Stimulated activated CD8-positive, alpha-beta memory T cell treated with anti-CD3 and anti-CD28 coated beads, Interleukin-4, amount 100 ng/mL, for 24 hours (primary cell): ENCODE data around the gene ZNF750.

ENCODE experiments used
- DNase-seq: peaks from one replicate; pipeline ENCODE4 v3.0.0-alpha.2; 2020; ENCODE audit warnings: low read depth

Gene ZNF750

DNA sequence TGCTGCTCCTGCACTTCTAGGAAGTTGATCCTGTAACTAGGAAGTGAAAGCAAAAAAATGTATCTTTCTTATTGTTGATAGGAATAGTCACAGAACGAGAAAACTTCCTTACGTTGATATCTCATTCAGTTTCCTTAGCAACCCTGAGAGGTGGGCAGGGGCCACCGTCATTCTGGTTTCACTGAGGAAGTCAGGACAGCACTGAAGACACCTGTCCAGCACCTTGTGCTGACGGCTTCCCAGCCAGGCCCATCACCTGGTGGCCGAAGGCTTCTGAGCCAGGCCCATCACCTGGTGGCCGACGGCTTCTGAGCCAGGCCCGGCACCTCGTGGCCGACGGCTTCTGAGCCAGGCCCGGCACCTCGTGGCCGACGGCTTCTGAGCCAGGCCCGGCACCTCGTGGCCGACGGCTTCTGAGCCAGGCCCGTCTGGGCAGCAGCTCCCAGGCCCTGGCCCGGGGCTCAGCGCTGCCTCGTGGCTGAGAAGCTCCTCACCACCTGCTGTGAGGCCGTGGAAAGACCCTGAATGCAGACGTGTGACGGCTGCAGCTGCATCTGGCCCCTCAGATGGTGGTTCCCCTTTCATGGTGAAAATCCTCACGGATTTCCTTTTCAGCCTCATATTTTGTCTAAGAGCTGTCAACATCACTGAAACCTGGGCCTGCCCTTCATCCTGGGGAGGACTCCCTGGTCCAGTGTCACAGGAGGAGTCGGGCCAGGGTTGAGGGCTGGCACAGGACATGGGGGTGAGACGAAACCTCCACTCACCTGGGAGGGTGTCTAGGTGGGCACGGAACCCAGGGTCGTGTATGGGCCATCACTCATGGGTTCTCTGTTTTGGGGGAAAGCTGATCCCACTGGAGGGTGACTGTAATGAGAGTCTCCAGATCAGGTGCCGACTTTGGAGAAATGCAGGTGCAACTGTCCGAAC is 33.0 kb upstream of the ZNF750 start:
- no peak for DNase-seq

DNA sequence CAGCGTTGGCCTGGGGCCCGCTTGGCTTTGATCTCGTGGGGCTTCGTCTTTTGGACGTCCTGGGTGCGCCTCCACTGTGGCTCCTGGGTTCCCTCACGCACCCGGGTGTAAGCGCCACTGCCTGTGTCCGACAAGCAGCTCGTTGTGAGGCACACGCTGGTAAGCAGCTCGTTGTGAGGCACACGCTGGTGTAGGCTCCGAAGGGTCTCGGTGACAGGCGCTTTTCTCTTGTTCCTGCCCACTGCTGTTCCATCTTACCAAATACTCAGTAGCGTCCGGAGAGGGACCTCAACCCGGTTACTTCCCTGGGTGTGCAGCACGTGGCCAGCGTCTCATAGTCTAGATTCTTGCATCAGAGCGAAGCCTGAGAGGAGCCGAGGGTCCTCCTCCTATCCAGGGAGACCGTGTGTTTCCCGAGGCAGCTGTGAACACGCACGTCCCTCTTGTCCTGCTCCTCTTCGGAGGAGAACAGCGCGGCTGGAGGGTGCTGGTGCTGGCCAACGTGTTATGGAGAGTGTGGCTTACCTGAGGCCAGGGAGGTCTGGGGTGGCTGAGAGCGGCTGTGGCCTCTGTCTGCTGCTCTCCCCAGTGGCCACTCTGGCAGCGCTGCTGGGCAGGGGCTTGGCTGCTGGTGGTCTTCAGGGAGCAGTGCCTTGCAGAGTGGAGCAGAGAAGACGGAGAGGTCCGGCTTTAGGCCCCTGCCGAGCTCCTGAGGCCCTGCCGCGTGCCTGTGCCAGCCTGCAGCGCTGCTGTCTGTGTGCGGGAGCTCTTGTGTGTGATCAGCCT is 32.1 kb upstream of the ZNF750 start:
- no peak for DNase-seq

DNA sequence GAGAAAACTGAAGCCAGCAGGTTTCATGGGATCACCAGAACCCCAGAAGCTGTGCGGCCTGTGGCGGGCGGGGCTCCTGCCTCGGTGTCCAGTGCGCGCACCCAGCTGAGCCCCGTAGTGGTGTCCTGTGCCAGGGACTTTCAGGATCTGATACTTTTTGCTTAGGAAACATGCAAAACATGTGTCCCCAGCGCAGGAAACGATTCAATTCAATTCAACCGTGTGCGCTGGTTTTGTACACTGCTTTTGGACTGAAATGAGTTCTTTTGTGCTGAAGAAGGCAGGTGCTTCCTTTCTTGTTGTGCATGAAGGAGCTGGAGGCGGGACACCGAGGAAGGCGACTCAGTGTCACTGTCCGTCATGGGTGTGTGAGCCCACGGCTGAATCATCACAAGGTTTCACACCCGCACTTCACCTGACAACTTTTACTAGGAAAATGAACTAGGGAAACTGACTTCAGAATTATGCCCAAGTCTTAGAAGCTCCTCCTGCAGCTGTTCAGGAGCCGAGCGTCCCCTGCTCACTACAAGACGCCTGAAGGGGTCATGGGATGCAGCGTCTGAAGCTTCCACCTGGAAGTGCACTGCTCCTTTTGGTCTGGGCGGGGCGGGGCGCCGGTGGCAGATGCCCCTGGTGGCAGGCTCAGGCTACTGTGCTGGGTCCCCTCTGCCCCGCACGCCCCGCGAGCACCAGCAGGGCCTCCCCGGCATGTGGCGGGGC is 31.4 kb upstream of the ZNF750 start:
- no peak for DNase-seq

DNA sequence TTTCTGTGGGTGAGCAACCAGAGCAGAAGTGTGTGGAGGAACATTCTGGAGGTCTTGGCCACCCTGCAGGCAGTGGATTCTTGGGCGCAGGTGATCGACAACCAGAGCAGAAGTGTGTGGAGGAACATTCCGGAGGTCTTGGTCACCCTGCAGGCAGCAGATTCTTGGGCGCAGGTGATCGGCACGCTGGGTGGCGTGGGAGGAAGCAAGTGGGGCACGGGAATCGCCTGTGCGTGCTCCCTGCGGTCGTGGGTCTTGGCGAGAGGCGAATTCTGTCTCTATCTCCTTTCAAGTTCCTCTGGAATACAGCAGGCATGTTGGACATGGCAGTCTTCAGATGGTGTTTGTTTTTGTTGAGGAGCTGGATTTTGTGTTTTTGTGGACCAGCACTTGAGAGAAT is 30.7 kb upstream of the ZNF750 start:
- no peak for DNase-seq

DNA sequence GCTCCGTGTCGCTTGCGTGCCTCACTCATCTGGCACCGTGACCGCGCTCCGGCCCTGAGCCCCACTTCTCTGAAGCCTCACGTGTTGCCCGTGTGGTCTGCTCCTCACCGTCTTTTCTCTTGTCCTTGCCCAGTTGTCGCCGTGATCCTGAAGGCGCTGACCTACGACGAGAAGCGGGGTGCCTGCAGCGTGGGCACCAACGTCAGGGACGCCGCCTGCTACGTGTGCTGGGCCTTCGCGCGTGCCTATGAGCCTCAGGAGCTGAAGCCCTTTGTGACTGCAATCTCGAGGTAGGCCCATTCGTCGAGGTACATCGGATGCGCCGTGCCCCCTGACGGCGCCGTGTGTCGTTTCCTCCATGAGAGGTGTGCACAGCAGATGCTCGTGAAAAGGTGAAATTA is 30.3 kb upstream of the ZNF750 start:
- no peak for DNase-seq

DNA sequence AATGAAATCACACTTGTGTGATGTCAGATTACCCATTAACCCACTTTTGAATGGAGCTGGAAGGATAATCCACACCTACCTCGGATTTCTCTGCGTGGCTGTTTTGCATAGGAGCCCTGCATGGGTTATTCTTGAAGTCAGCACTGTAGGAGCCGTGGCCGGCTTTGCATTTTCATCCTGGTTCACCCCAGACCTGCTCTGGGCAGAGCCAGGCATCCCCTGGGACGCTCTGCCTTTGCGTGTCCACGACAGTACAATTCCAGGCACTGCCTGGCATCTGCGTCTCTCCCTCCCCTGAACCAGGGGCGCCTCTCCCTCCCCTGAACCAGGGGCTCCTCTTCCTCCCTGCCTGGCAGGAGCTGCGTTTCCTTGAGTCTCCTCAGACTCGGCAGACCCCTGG is 29.7 kb upstream of the ZNF750 start:
- DNase-seq, result no peak

DNA sequence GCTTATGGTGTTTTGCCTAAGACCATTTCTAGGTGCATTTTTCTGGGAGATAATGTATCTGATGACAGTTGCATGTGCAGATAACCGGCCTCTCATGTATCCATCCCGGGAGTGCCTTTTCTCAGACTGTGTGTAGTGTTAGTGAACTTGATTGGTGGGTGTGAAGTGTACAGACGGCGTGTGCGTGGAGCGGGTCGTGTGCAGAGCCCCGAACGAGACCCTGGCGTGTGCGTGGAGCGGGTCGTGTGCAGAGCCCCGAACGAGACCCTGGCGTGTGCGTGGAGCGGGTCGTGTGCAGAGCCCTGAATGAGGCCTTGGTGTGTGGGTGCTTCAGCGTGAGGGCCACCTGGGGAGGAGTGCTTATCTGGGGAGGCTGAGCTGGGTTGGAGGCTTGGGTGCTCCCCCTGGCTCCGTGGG is 28.9 kb upstream of the ZNF750 start:
- no peak for DNase-seq

DNA sequence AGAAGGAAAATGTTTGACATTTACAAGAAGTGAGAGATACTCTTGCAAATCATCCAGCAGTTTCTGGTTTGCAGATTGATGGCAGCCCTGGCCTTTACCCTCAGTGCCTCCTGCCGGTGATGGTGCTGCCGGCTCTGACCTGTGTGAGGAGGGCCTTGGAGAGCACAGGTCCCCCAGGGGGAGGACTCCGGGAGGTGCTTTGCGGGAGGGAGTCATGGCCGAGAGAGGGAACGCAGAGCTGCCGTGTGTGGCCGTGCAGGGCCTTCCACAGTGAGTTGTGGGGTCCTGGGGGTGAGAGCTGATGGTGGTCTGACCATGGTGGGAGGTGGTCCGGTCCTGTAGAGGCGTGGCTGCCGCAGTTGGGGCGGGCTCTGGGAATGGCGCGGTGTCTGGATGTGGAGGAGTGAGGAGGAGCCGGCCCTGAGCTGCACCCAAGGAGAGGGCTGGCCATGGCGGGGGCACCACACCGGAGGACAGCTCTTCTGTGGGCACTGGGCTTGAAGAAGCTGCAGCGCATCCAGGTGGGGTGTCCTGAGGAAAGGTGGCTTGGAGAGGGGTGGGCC is 28.0 kb upstream of the ZNF750 start:
- no peak for DNase-seq

DNA sequence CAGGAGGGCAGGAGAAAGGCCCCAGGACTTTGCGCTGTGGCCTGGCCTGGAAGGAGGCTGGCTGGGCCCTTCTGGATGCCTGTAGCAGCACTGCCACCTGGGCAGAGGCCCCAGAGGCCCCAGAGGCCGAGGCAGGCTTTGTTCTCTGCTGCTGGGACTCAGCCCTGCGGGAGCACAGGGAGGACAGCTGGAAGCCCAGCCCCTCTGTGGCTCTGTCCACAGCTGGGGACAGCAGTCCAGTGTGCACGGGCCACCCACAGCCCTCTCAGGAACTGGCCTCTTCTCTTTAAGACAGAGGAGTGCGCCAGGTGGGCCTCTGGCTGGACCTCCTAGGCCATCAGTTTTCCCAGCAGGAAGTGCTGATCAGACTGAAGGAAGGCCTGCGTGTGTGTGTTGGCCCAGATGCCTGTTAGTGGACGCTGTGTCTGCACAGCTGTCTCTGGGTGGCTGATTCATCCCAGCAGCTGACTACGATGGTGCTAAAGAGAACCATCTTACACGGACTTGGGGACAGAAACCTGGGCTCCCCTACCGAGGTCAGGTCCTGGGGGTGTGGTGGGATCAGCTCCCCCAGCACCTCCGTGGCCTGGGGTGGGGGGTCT is 26.9 kb upstream of the ZNF750 start:
- DNase-seq, result no peak

DNA sequence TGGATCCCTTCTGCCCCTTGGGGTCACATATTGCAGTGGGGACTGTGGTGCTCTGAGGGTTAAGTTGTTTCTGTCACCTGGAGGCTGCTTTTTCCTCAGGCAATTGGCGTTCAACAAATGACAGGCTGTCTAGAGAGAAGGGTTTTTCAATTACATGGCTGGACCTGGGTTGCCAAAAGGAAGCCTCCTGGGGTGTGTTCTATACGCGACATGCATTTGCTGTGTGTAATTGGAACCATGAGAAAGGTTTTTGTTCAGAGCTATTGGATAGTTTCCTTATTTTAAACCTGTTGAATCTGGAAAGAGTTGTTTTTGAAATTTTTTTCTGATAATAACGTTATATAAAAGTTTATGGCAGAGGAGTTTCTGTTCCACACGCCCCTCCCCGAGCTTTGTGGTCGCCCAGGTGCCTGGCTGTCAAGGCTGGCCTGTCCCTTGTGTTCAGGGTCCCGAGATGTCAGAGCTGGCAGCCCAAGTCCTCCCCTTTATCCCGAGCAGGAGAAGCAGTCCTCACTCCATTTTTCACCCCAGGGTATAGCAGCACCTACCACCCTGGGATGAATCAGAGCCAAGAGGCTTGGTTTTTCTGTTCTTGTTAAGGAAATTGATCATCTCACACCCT is 26.1 kb upstream of the ZNF750 start:
- DNase-seq, result no peak

DNA sequence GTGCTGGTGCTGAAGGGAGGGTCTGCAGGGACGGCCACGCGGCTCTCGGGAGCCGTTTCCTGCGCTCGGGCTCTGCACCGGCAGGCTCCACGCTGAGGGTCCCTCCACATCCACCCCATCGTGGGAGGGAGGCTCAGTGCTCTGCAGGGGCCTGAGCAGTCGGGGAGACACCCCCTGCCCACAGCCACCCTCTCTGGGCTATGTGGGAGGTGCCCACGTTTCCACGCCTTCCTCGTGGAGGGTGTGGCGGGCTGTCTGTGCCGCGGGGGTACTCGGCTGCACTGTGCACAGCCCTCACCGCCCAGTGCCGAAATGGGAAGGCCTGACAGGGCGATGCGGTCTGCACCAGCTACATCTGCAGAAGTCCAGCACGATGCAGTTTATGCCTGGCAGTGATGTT is 25.5 kb upstream of the ZNF750 start:
- no peak for DNase-seq

DNA sequence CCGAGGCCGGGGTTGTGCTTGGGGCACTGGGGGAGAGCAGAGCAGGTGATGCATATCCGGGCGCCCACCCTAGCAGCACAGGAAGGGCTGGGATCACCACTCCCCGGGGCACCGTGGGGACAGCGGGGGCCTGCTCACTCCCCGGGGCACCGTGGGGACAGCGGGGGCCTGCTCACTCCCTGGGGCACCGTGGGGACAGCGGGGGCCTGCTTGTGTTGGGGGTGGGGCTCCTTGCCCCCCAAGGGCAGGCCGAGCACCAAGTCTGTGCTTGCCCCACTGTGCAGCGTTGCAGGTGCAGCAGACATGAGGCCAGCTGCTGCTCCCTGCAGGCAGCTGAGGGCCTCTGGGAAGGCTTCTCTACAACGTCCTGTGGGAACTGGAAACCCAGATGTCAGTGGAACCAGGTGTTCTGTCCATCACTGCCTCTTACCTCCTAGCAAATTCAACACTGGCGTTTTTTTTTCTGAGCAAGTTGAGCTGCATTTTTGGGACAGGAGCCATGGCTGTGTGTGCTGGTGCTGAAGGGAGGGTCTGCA is 25.0 kb upstream of the ZNF750 start:
- no peak for DNase-seq

DNA sequence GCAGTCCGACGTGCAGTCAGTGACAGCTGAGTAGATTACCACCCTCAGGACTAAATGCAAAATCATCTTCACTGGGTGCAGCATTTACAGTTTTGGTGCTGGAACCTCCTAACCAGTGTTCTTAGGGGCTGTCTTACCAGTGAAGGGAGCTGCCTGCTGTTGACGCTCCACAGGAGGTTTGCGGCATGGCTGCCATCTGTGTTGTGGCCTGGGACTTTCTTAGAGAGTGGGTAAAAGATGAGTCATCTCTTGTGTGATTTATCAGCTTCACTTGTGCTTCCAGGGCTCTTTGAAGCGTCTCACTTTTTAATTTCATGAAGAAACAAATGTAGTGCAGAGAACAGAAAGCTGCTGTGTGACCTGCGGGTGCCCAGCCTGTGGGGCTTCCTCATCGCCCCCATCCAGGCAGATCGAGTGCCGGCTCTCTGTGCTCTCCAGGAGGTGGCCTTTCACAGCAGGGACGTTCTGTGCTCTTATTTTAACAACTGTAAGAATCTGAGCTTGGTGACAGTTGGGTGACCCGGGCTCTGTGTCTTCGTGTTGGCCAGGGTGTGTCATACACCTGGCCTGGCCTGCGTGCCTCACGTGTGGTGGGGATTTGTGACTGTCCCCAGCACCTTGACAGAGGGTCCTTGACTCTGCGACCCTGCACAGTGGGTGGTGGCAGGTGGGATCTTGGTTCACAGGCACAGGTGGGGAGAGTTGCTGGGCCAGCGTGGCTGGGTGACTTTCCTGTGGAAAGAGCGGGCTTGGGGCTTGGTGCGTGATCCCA is 24.3 kb upstream of the ZNF750 start:
- peak; percentile 70 for DNase-seq

DNA sequence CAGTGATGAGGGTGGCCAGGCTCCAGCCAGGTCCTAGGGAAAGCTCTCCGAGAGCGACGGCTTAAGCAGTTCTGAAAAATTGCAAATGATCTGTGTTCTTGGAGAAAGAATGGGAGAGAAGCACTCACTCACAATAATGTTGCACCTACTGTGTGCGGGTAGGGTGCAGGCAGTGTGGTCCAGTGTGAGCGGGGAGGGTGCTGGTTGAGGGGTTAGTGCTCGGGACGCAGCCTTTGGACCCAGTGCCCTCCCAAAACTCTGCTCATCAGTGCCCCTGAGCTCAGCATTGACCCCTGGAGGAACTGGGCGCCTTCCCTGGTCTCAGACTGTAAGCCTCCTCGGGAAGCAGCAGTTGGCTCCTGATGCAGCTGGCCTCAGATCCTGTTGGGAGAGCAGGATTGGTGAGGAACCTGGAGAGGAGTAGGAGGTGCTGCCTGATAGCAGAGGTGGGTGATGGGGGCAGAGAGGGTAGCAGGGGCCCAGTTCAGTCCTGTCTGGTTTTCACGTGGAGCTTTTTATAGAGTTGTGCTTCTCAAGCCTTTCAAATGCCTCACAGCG is 23.6 kb upstream of the ZNF750 start:
- DNase-seq, result no peak

DNA sequence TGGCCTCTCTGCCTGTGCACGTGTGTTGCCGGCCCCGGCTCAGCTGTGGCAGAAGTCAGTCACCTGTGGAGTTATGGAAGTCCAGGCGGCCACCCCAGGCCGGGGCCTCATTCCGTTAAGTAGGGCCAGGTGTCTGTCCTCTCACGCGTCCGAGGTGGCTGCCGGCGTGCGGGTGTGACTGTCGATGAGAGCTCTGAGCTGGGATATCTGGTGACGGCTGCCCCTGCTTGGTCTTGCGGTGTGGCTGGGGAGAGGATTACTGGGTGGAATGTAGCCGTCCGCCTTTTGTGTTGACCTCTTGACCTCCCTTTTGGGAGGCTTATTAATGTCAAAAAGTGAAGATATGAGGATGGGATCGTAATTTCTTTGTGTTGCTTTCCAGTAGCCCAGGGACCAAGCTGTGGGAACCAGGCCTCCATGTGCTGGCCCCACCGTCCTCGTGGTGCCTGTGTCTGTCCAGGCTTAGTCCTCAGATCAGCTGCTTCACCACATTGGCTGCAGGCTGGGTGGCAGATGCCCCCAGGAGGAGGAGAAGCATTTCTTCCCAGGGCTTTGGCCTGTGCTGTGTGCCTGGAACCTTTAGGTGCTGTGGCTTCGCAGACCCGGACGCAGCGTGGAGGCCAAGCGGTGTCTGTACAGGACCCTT is 23.0 kb upstream of the ZNF750 start:
- no peak for DNase-seq

DNA sequence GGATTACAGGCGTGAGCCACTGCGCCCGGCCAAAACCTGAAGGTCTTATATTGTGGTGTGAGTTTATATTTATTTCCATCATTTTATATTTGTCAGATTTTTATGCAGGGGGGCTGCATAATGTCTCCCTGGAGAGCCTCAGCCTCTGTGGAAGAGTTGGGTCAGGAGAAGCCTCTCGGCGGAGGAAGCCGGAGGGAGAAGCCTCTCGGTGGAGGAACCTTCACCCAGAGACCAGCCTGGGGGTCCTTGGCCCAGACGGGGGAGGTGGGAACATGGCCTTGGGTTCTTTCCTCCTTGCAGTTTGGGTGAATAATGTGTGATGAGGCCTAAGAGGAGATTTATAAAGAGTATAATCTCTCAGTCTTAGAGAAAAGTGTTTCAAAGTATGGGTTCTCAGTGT is 22.4 kb upstream of the ZNF750 start:
- DNase-seq, result no peak

DNA sequence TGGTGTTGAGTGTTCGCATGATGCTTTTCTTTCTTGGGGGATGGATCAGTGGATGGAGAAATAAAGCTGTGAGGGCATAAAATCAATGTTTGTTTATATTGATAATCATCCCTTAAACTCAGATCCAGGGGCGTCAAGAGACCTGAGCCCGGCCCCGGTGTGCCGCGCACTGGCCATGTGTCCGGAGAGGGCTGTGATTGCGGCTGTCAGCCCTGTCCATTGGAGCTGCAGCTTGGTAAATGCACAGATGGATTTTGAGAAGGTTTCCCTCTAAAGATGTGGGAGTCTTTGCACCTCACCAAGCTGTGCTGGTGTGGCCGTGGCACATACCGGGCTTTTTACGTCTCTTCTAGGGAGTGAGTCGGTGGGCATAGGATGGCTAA is 21.6 kb upstream of the ZNF750 start:
- no peak for DNase-seq

DNA sequence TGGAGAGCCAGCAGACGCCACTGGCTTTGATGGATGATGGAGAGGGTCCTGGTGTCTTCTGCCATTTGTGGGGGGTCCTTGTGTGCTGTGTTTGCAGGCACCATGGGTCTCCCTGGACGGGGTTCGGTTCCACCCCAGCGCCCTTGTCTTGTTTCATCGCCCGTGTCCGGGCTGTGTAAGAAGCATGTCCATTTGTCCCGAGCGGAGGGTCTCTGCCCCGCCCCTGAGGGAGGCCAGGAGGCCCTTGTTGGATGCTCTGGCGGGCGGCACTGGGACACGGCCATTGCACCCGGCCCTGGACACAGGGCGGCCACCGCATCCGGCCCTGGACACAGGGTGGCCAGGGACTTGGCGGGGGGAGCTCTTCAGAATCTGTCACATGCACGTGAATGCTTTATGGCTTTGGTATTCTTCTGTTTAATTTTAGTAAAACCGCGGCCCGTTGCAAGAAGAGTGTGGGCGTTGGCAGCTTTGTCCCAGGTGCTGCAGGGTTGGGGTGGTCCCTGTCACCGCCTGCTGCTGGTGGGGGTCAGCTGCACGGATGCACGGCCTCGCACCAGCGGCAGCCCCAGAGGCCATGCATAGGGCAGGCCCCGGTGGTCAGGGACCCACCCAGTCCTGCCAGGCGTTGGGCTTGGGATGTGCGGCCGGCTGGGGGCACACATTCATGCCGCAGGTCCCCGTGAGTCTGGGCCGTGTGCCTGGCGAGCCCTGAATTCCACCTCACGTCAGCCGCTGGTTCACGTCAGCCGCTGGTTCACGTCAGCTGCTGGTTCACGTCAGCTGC is 21.0 kb upstream of the ZNF750 start:
- DNase-seq, result no peak
